ENCODE data around the gene OTUB2.

GRCh38 chr14:94016446-94016976 is 9.6 kb upstream of the OTUB2 start:
- TF ChIP-seq CTCF (IDR thresholded peaks at IDR 0.05) (no peak), EP300 (IDR thresholded peaks at IDR 0.05) (no peak), POLR2A (IDR thresholded peaks at IDR 0.05) (no peak), POLR2AphosphoS5 (IDR thresholded peaks at IDR 0.05) (no peak)
